HG02885 (cell line): ENCODE data around the gene VSIG8.

ENCODE experiments used
- ATAC-seq: cut with Tn5 transposase; IDR thresholded peaks from one replicate; pipeline ENCODE4 v1.9.1; 2021; ENCODE audit warnings: mild to moderate bottlenecking; ENCODE audit not compliant: unreplicated experiment, poor library complexity

The VSIG8 gene

DNA sequence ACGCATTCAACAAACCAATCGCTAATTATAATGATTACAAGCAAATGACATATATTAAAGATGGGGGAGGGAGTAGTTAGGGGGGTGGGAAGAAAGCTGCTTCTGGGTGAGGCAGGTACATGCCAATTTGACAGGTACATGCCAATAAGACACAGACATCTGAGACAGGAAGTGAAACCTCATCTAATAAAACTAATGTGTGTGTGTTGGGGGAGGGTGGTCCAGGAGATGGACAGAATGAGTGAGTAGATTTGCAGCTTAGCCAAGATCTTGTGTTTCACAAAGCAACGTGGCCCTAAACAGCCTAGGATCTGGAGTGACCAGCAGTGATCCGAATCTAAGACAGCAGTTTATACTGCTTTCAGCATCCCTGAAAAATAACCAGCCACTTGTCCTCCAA is 26.7 kb upstream of the VSIG8 start:
- ATAC-seq = no peak

DNA sequence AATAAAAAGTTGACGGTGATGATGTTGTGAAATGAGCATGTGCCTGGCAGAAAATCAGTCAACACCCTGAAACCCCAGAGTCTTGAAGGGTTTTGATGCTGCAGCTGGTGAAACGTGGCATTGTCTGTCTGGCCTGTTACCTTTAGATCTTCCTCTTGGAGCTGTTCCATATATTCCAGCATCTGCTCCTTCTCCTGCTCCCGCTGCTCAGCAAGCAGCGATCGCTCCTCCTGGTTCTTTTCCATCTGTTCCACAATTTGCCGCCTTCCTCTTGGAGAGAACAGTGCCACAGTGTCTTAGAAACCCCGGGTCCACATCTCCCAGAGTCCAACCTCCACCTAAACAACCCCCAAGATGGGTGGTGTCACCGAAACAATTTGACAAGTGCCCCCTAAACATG is 21.8 kb upstream of the VSIG8 start:
- no peak for ATAC-seq

DNA sequence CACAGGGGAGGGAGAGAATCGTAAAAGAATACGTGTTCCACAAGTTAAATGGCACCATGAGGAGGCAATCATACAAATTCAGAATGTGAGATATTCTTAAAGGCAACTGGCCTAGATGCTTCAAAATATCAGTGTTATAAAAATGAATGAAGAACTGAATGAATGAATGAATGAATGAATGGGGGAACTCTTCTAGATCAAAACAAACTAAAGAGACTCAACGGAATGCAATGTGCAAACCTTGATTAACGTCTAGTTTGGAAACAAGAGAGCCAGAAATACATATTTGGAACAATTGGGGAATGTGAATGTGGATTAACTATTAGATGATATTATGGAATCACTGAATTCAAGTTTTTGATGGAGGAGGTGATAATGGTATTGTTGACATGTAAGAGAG is 20.7 kb upstream of the VSIG8 start:
- ATAC-seq = no peak

DNA sequence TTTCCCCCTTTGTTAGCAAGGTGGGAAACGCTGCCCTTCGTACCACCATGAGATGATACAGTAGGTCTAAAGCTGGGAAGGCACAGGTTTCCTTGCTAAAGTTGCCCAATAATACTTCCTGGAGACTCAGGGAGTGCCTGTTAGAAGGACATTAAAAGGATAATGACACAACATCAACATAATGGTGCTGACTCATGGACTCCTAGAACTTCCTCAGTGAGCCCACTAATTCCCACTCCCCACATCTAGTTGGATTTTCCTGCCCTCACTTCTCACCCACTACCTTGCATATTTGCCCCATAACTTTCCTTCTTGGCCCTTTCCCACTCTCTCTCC is 20.0 kb upstream of the VSIG8 start:
- no peak for ATAC-seq

DNA sequence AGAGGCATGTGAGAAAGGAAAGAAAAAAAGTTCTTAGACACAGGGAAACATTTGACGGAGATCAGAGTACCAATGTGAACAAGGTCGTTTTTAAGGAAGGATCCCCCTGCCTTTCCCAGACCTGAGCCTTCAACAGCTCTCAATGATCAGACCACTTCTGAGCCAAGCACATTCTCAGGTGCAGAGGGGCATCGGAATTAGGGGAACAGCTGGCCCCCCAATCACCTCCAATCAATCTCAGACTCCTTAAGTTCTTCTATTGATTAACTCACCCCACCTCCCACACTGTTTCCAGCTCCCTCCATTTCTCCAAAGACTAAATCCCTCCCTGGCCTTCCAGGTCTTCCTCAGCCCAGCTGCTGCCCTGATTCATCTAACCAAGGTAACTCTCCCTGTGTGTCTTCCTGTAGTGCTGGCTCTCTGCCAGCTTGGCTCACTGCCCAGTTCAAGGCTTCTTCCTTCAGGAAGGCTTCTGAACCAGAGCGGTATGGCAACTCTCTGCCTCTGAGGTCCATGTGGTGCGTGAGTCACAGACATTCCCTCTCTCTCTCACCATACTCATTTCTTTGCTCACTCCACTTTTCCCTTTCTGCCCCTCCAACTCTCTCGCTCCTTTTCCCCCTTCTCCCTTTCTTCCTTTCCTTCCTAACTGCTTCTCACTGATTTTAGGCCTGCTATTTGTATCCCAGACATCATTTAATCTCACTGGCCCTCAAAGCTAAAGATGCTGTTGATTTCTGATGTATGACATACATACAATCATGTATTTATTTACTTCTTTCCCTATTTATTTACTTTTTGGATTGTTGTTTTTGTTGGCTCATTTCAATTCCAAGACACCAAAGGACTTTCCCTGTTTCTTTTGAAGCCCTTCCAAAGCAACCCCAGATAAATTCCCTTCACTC is 19.4 kb upstream of the VSIG8 start:
- ATAC-seq = no peak

DNA sequence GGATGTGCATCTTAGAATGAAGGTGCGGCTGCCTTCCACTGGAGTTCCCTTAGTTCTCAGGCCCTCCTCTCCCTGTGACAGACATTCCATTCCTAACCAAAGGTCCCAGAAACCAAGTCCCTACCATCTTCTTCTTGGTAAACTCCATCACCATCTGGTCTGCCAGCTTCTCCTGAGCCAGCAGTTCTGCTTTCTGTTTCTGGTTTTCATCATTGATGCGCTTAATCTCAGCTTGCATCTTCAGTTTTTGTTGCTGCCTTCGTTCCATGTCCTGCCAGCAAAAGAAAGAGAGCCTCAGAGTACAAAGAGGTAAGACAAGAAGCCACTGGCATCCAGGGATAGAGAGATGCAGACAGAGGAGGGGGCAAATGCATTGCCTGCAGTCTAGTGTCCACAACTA is 18.0 kb upstream of the VSIG8 start:
- ATAC-seq = no peak

DNA sequence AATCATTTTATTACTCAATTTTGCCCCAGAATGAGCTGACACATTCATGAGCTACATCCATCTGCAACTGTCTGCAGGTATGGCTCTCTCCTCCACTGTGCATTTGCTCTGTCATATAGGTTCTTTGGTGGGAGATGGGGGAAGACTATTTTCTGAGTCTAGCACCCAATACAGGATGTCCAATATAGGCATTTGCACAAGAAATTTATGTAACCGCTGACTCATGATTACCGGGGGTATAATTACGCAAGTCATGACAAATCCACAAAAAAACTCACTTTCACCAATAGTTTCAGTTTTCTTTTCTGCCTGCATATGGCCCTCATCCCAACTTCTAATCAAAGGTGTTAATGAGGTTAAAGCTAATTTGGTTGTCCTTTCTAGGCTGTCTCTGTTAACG is 17.5 kb upstream of the VSIG8 start:
- no peak for ATAC-seq

DNA sequence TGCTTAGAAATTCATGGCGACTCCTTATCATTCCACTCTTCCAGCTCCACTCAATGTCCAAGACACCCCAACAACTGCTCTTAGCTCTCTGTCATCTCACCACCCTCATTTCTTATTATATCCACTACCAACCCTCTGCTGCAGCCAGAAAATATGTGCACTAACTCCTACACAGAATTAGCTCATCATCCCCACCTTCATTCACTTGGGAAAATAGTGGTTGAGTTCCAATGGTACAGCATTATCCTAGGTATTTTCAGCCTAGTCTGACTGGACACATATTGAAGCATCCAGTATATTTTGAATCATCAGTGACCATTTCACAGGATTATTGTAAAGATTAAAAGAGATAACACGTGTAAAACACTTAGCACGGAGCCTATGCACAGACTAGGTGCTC is 16.7 kb upstream of the VSIG8 start:
- no peak for ATAC-seq

DNA sequence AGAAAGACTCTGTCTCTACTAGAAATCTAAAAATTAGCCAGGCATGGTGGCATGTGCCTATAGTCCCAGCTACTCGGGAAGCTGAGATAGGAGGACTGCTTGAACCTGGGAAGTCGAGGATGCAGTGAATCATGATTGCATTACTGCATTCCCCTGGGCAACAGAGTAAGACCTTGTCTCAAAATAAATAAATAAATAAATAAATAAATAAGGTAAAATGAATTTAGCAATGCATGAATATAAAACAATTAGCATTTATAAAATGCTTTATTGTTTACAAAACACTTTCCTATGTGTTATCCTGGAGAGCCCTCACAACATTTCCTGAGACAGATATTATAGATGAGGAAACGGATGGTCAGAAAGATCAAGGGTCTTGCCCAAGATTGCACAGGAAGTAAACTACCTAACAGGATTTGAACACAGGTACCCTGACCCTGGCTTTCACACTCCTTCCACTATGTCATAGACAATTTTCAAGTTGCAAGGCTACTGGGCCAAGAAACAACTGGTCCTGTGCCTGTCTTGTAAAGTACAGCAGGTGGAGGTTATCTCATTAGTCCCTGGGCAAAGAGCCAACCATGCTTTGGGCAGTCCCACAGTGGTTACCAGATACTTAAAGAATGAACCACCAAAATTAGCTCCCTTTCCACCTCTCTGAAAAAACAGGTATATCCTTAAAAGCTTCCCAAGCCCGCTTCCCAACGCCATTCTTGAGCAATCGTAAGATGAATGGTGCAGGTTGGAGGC is 15.4 kb upstream of the VSIG8 start:
- no peak for ATAC-seq

DNA sequence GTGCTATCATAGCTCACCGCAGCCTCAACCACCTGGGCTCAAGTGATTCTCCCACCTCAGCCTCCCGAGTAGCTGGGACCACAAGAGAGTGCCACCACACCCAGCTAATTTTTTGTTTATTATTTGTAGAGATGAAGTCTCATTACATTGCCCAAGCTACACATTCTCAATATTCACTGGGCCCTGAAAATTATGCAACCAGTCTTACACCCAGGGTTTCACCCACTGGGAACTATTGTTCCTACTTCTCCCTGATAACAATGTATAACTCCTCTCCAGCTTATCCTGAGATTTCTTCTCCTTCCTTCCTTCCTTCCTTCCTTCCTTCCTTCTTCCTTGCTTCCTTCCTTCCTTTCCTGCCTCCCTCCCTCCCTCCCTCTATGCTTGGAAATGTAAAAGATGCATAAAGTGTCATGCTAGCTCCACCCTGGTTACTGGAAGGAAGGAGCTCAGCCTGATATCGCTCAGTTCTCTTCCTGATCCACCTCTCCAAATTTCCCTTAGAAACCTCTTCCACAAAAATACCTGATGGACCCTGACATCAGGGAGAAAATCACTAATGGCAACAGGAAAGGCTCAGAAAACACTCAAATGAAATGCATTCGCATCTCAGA is 11.2 kb upstream of the VSIG8 start:
- no peak for ATAC-seq

DNA sequence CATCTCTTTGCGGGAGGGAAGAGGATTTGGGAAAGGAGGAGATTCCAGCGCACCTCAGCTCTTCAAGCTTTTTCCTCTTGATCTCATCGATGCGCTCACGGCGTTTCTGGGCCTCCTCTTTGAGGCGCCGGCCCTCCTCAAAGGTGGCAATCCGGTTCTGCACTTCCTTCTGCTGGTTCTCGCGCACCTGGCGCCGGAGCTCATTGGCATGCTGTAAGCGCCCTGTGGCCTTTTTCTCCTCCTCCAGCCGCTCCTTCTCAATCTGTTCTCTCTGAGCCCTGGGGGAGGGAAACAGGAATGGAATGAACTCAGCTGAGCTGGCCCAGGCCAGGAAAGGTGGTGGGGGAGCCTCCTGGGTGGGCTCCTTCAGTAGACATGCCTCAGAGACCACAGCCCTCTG is 10.4 kb upstream of the VSIG8 start:
- no peak for ATAC-seq

DNA sequence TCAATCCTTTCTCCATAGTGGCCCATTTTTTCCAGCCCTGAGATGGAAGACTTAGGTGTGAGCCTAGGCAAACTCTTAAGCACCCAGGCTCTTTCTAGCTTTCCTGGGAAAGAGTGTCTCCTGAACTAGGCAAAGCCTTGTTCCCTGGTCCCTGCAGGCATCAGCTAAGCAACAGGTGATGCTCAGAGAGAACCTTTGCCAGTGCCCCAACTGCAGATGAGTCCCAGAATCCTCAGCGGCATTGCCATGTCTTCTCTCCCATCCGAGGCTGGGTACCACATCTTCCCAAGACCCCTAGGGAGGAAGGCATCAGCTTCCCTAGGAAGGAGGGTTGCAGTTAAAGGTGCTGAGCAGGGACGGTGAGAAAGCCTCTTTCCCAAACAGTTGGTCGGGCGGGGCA is 8.2 kb upstream of the VSIG8 start:
- no peak for ATAC-seq

DNA sequence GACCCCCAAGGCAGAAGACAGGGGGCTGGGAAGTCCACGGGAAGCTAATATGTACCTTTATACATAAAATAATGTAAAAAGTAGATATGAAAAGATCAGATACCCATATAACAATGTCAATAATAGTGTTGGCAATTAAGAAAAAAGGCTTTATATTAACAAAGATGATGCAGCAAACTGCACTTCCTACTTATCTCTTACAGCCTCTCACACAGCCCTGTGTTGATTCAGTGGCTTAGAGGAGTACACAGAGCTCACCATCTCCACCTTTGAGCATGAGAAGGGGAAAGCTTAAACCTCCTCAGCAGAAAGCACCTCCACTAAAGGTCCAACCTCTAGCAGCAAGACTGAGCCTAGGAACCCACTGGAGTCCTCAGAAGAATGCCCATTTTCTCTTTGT is 7.2 kb upstream of the VSIG8 start:
- no peak for ATAC-seq

DNA sequence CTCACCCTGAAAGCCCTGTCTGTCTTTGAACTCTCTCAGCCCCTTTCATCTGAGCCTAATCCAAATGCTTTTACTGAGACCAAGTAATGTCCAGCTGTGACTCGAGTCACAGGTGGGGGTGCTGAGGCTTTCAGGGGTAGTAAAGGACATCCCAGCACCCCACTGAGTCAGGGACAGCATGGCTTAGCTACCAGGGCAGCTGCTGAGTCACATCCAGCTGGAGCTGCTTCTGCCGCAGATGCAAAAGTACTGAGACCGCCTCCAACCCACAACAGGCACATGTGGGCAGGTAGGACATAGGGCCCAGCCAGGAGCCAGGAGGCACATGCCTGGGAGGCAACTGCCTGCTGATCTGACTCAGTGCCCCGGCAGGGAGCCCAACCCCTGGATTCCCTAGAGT is 6.7 kb upstream of the VSIG8 start:
- ATAC-seq = peak; percentile 57

DNA sequence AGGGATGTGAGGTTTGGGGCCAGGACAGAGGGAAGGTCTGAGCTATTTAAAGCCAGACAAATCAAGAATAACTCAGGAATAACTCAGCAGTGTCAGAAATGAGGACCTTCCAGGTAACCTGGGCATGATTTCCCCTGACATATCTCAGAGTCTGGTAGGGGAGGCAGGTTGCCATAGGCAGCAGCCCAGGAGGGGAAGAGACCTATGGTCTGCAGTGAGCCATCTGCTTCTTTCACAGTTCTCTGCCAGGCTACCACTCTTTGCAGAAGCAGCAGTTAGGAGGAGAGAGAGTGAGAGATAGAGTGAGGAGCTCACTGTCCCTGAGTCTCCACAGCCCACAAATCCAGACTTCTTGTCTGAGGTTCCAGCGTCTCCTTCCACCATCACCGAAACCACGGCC is 6.3 kb upstream of the VSIG8 start:
- ATAC-seq = no peak

DNA sequence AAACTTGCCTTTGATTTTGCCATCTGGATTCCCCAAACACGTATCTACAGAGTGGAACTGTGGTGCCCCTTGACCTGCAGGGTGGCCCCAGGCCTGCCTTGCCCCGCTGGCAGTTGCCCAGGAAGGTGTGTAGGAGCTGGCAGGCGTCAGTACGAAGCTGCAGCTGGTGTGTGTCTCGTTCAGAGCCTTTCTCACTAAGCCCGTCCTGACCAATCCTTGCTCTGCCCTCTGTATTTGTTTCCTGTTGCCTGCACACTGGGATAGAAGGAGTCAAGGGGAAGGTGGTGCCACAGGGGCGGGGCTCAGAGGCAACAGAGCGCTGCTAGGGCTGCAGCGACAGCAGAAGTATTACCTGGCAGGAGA is 5.2 kb upstream of the VSIG8 start:
- ATAC-seq = no peak

DNA sequence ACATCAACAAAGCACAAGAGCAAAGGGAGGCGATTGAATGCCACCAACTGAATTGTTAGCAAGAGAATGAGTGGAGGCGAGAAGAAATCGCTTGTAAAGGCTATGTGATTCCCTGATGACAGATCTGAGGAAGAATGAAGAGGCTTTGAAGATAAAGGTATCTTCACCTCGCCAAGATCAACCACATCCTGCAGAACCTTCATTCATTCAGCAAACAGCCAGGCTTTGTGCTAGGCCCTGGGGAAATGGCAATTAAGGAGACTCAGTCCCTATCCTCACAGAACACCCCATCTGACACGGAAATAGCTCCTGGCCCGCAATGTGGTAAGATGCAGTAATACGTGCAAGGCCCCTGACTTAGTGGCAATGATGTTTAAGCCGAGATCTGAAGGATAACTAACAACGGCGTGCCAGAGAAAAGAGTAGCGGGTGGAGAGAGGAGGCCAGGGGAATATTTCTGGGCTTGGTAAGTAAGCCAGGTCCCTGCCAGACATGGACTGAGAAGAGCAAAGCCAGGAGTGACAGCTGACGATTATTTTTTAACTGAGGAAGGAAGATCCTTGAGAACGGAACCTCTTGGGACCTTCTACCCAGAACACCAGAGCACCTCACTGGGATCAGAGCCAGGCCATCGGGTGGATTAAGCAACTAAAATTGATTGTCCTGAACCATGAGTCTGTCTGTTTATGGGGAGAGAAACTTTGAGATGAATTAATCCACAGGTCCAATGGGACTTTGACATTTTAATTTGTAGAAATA is 4.6 kb upstream of the VSIG8 start:
- no peak for ATAC-seq

DNA sequence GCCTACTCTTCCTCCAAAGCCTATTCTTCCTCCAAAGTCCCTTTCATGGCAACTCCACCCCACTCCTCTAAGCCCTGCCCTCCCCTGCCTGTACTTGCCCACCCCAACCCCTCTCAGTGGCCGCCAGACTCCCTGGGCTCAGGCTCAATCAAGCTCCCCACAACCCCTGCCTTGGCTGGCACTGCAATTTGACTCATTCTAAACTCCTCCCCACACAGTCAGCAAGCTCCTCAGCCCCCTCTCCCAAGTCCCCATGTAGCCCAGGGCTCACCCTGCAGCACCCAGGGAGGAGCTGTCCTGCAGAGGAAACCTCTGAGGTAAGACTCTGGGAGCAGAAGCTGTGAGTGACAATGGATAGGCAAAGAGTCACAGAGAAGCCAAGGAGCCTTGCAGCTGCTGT is 3.6 kb upstream of the VSIG8 start:
- ATAC-seq = no peak

DNA sequence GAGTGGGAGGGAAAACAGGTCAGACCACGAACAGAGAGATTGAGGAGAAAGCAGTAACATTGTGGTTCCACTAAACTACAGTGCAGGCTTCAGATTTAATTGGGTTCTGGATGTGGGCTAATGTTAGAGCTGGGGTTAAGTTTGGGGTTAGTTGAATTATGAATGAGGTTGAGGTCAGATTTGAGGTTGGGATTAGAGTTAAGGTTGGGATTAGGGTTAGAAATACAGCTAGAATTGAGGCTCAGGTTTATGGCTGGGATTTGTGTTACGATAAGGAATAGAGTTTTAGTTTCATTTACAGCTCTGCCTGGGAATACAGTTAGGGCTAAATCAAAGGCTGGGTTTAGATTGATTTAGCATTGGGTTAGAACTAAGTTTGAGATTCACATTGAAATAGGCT is 1.8 kb upstream of the VSIG8 start:
- no peak for ATAC-seq

DNA sequence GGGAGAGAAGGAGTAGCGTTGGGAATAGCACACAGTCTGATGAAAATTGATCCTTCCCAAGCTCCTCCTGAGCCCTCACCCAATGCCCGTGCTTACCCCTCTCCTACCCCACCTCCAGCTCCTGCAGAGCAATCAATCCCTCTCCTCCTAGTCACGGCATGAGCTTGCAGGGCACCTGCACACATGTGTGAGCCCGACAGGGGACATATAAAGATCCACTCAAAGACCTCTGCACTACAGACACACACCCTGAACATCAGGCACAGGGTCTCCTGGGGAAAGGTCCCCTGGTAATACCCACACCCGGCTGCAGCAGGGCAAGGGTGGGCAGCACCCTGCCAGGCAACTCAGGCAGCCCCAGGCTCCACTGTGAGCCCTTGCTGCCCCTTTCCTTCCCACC is 426 bp downstream of the VSIG8 start:
- no peak for ATAC-seq

DNA sequence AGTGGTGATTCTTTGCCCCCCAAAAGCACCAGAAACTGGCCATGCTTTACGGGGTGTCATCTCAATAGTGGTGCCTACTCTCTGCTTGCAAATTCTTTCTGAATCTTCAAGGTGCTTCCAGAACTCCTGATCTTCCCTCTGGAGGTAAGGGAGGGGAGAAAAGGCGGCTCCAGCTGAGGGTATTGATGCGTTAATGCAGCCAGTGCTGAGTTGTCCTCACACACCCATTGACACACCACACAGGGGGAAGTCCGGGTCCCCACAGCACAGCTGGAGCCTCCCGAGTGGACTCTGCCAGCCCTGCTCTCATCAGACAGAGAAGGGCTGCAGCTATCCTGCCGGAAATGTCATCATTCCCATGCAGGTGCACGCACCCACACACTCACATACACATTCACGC is 1.2 kb downstream of the VSIG8 start:
- ATAC-seq = no peak
